Activated T-helper 1 cell treated with Interleukin-2 at 50 U/mL for 16 hours (primary cell): Measurements from ENCODE around the gene NET1.

Experiments used
- DNase-seq: peaks from one replicate; pipeline ENCODE4 v3.0.0-alpha.2; 2020; ENCODE audit warnings: low read depth

NET1 gene

DNA sequence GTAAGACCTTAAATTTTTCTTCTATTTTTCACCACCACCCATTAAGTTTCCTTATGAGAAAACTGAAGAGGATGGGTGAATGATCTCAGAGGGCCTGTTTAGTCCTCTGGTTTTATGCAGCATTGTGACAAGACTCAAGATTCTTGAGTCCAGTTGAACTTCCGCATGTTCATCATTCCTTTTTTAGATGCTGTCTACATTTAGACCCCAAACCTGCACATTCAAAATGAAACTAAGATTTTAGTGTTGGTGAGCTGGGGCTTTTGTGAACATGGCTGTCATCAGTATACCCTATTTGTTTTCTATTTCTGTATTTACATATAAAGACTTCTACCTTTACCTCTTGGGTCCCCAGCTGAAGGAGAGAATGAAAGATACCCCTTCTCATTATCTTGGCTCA lies 31.1 kb downstream of the NET1 start:
- DNase-seq: no peak

DNA sequence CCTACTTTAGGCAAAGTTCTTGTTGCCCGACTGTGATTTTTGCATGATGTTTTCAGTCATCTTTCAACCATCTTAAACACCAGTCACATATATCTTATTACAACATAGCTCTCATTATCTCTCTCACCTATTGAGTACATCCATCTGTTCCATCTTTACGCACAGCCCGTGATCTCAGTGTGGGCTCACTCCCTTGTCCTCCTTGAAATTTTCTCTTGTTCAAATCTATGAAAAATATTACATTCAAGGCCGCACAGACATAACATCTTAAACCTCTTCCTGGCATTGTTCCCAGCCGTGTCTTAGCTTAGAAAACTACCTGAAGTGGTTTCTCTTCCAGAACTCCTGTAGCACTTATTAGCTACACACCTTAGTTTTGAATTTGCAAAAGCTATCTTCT lies 32.6 kb downstream of the NET1 start:
- no peak for DNase-seq

DNA sequence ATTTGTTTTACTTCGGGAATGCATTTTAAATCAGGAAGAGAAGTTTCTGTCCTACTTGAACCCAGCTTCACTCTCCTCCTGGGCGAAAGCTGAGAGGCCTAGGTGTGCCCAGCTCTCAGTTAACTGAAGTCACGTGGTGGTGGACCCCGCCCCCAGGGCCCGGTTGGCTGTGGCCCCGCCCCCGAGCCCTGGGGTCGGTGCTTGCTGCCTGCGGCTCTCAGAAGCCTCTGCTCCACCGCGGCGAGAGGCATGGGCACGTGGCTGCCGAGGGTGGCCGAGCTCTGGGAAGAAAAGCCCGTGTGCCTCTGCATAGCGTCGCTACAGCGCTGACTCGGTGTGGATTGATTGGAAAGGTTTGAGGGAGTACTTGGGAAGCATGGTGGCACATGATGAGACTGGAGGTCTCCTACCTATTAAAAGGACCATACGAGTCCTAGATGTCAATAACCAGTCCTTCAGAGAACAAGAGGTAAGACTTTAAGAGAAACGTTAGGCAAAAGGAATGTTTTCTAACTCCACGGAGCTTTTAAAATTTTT lies 34.1 kb downstream of the NET1 start:
- peak; percentile 59 for DNase-seq

DNA sequence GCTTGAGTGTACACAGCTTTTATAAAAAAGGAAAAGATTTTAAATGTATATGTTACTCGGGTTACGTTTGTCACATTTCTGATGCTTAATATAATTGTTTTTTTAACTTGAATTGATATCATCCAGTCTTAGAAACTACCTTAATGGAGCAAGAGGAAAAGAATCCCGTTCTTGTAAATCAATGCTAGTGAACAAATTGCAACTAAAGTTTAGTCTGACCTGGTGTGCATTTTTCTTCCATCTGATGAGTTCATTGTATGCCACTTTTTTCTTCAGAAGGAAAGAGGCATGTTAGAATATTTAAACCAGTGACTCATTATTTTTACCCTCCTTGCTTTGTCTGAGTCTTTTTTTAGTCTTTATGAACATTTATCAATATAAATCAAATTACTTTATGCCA lies 34.7 kb downstream of the NET1 start:
- DNase-seq: no peak

DNA sequence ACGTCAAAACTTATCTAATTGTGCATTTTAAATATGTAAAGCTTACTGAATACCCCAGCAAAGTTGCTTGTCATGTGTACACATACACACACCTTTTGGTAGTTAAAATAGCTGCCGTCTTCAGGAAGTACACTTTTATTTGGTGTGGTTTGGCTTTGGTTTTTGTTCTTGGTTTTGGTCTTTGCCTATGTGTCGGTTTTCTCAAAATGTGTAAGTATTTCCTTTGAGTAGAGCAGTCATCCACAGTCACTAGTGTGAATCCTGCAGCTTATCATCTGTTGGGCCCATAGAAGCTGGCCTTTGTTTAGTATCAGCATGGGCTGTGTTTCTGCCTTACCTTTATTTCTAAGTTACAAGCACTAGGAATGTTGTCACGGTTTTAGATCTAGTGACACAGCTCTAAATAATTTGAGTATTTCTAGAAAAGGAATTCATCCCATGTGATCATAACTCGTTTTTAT lies 35.3 kb downstream of the NET1 start:
- no peak for DNase-seq

DNA sequence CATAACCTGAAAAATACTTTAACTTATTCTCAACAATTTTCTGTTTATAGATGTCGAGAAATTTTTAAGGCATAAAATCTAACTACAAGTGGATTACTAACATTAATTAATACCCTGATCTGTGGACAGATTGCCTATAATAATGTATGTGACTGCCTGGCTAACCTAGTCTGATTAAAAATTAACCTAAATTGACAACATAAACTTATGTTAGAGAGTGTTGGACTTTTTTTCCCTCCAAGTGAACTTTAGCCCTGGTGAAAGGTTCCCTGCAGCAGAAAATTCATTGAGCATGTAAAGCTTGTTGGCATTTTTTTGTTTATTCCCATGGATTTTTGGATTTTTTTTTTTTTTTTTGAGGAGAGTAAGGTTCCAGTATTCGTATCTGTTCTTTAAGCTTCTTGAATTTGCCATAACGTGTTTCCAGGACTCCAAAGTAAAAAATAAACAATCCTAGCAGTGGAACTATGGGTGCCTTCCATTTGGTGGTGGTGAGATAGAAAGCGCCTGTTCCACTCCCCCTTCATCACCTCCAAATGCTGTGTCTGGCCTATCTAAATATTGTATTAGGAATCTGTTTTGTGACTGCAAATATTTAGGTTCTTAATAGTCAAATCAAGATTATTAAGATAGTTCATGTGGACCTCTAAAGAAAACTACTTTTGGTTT lies 36.1 kb downstream of the NET1 start:
- no peak for DNase-seq

DNA sequence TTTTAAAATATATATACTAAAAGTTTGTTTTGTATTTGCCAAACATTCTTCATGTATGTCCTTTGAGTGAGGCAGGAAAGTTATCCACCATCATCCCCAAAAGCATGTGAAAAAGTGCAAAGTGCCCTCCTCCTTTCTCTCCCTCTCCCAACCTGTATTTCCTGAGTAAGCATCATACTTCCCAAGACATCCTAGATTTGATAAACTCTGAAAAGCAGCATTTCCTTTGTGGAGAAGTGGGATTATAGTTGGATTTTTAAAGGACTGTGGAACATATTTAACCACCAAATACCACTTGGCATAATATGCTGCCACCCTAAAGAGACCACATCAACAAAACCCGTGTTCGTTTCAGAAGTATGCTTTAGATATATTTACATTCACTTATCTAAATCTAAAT lies 36.9 kb downstream of the NET1 start:
- DNase-seq: no peak

DNA sequence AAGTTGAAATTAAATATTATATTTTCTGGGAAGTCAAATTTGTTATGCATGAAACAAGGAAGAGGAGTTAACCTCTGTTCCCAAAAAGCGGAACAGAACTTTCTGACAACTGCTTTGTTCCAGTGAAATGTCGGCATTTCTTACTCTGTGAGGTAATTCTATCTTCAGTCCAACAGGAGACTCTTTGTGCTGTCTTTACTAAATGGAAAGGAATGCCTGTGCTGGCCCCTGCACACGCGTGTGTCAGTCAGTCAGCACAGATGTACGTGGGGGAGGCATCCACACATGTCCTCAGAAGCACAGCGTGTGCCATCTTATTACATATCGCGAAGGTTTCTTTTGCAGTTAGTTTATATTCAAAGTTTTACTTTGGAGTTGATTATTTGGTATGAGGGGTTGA lies 37.5 kb downstream of the NET1 start:
- no peak for DNase-seq

DNA sequence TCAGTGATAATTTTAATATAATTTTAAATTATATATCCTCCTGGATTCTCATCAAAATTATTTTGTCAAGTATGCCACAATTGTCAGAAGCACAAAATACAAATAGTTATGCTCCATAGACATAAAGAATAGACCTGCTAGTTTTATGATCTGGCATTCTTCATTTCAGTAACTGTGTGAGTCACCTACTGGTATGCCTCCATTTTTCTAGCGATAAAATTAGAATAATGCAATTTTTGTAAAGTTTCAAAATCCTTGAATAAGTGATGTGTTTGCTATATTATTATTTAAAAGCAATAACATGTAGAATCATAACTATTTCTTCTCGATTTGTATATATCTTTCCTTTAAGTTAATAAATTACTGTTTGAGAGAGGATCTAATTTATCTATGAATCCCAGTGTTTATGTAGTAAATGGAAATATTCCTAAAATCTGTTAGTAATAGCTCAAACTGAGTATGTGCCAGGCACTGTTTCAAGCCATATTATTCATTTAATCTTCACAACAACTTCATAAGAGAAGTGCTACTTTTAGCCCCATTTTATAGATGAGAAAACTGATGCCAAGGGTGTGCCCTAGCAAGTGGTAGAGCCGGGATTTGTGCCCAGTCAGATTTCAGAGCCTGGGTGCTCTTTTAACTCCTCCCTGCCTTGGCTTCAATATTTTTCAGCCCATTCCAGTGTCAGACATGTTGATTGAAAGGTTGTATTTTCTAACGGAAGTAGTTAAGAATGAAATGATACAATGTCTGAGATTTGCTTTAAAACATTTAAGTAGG lies 38.4 kb downstream of the NET1 start:
- no peak for DNase-seq

DNA sequence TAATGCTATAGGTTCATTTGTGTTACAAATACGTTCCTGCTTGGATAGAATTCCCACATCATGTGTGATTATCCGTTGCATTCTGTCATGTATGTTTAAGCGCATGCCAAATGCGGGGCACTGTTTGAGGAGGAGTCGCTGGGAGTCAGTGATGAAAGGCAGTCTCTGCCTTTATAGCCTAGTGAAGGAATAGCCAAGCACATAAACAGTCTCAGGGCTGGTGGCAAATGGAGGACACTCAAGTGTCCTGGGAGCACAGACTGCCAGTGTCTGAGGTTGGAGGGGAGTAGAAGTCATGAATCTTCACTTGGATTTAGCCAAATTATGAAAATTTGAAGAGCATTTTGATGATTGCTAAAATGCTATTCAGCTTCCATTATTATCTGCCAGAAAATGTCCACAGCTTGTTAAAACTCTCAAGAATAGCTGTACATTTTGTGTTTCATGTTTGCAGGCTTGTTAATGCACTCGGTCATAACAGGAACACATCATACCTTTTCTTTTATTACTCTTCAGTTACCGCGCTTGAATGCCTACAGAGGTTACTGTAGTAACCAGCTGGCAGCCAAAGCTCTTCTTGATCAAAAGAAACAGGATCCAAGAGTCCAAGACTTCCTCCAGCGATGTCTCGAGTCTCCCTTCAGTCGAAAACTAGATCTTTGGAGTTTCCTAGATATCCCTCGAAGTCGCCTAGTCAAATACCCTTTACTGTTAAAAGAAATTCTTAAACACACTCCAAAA lies 41.6 kb downstream of the NET1 start:
- DNase-seq: no peak

DNA sequence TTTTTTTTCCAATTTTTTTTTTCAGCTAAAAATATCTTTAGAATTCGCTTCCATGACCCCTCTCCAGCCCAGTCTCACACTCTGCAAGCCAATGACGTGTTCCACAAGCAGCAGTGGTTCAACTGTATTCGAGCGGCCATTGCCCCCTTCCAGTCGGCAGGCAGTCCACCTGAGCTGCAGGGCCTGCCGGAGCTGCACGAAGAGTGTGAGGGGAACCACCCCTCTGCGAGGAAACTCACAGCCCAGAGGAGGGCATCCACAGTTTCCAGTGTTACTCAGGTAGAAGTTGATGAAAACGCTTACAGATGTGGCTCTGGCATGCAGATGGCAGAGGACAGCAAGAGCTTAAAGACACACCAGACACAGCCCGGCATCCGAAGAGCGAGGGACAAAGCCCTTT lies 44.2 kb downstream of the NET1 start:
- DNase-seq: no peak

DNA sequence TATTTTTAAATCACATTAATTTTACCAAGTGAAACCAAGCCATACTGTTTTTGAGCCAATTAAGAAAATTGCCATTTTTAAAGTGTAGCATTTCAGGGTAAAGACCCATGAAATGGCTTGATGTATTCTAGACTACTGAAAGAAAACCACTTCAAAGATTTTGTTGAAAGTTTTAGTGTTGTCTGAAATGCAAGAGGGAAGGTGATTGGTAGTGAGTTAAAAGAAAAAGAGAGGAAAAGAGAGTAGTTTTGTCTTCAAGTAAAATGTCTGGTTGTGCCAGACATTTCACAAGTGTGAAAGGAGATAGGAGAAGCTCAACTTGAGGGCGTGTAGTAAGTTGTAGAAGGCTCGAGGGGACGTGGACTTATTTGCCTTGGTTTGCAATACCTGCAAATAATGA lies 45.4 kb downstream of the NET1 start:
- no peak for DNase-seq

DNA sequence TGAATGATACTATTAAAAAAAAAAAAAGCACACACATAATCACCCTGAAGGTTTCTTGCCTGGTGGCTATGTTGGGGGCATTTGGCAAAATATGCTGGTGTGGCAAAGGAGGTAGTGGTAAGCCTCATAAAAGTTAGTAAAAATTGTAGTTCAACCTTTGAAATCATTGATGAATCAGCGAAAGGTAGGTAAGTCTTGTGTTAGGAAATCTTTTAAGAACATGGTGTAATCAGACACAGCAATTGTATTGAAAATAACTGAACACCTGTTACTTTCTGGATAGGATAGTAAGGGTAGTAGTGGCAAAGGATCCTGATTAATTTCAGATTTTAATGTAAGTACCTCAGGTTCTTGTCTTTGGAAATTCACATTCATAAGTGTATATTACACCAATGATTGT lies 46.1 kb downstream of the NET1 start:
- DNase-seq: no peak

DNA sequence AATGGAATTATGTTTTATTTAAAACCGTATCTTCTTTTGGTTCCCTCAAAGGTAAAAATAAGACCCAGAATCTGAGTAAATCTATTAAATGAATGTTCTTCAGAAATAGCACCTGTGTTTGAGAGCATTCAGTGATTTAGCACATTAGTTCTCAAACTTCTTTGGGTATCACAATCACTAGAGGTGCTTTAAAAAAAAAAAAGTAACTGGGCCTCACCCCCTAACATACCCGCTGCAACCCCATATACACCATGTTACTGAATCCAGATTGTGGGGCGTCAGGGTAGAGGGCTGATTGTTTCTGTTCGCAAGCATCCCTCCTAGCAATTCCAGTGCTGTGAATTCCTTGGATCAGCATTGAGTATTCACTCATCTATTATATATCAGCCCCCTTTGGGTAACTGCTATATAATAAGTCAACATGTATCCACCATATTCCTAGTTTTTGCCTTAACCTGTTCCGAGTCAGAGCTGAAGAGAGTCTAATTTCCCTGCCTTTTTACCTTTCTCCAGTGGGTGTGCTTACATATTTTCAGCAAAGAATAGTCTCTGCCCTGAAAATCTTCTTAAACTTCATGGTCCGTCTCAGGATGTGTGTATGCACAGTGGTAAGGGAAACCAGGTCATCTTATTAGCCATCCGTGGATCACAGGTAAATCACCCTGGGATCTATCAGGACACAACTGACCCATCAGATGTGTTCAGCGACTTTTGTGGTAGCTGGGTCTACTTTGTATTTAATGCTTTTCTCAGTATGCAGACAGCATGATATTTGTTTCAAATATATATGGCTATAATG lies 46.8 kb downstream of the NET1 start:
- DNase-seq: no peak

DNA sequence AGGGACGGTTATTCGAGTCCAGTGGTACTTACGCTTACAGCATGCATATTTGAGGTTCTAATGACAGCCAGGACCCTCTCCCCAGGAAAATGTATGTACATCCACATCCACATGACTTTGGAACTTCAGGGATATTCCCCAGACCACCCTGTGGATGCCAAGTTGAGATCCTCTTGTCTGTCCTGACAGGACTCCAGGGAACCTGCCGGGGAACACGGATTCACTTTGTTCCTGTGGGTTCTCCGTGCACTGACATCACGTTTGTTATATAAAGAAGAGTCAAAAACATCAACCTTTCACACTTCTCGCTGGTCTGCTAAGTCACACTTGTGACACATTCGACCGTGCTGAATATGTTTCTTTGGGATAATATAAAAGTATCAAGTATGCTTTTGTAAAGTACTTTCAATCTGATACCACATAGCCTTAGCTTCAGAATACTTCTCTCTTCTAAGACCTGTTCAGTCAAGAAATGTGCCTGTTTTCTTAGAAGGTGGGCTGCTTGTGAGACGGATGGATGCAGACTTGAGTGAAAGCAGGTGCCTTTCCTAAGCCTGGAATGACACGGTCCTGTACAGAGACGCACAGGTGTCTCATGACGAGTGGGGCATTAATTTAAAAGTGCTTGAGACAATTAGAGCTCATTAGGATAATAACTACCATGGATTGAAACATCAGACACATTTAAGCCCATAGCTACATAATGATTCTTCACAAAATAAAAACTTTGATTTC lies 48.3 kb downstream of the NET1 start:
- no peak for DNase-seq

DNA sequence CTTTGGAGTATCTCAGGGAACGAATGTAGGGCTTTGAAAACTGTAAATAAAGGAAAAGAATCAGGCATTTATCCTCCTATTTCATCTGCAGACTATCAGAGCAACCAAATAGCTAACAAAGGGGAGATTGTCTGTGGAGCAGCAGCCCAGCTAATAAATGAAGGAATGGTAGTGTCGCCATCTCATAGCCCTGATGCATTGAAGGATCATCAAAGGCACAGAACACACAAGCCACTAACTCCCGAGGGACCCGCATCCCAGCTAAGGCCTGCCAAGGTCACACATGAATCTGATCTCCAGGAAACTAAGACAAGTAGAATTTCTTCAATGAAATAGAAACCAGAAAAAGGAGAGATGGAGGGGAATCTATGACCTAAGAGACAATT lies 48.8 kb downstream of the NET1 start:
- DNase-seq: no peak

DNA sequence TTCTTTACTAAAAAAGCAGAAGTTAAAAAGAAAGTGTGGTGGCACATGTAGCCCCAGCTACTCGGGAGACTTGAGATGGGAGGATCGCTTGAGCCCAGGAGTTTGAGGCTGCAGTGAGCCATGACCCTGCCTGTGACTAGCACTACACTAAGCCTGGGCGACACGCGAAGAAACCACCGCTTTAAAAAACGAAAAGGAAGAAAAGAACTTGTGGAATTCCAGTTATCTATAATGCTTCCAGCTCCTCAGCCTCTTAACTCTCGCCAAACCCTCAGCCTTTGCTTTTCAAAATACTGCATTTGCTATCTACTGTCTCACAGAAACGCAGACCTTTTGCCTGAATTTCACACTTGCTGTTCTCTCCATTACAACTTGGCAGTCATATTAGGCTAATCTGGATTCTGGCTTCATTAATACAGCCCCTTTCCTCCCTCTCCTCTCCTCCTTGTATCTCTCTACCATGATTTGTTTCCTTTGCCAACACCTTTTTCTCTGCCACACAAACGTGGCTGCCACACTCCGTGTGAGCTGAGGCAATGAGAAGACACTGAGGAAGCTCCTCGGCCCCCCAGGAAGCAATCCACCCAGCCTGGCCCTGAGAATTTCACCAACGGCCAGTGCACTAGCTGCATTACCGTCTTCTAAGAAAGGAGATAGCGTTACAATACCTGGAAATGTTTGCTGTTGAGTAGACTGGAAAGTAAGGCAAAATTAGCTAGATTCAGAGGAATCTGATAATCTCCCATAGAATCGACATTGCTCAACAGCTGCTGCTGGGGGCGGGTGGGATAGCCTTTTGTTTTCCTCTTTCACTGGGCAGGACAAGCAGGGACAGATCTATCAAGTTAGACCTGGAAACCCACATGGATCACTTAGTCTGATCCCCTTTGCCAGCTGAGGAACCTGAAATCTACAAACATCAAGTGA lies 49.8 kb downstream of the NET1 start:
- no peak for DNase-seq

DNA sequence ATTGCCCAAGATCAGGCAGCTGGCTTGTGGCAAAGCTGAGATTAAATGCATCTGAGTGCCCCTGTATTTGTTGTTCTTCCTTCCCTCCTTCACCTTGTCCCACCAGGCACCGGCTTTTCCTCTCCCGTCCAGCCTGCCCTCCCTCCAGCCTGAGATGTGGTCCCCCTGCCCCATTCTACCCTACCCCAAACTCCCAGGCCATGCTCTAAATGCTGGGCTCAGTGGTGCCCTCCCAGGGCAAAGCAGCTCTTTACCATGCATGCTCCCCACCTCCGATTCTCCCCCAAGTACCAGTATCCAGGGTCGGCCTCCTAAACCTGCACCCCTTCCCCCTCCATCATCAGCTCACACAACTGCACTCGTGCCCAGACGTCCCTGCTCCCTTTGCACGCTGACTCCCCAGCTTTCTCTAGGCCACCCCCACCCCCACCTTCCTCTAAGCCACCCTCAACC lies 50.5 kb downstream of the NET1 start:
- no peak for DNase-seq

DNA sequence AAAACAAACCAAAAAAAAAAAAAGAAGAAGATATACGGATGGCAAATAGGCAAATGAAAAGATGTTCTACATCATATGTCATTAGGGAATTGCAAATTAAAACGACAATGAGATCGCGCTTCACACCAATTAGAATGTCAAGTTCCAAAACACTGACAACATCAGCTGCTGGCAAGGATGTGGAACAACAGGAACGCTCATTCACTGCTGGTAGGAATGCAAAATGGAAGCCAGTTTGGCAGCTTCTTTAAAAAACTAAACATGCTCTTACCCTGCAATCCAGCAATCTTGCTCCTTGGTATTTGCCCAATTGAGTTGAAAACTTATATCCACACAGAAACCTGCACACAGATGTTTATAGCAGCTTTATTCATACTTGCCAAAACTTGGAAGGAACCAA lies 52.2 kb downstream of the NET1 start:
- no peak for DNase-seq

DNA sequence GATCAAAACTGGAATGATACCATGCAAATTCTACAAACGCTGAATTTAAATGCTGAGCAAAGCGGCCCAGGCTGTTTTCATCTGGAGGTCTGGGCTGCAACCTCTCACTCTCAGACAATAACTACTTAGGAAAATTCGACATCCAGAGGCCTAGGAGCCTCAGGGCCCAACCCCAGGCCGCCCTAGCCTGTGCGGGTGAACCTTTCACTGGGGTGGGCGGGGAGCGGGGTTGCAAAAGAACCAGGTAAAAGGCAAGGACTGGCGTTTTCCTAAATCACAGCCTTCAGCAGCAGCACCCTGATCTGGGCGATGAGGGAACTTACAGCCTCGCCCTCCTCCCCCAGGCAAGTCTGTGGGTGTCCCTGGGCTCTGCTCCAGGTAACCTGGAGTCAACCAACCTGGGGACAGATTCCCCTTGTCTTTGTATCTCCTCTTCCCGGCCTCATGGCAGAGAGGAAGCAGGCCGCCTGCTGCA lies 53.7 kb downstream of the NET1 start:
- DNase-seq: no peak
